ENCODE data around the gene SCG2.

DNA sequence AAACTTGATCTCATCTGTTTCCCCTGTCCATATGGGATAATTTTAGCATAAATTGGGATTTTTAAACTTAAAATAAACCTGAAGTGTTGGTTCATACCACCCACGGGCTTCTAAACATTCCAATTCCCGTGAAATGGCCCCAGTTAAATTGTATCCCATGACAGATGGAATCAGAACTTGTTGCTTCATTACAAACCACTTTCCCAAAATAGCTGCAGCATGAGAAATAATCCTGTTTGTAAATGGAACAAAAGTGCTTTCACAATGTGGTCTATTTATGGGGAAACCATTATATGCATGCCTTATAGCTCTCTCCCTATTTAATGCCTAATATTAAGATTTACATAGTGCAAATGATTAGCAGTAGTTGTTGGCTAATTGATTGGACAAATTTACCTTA is 15.9 kb downstream of the SCG2 start:
- TF ChIP-seq, protein P1, sequence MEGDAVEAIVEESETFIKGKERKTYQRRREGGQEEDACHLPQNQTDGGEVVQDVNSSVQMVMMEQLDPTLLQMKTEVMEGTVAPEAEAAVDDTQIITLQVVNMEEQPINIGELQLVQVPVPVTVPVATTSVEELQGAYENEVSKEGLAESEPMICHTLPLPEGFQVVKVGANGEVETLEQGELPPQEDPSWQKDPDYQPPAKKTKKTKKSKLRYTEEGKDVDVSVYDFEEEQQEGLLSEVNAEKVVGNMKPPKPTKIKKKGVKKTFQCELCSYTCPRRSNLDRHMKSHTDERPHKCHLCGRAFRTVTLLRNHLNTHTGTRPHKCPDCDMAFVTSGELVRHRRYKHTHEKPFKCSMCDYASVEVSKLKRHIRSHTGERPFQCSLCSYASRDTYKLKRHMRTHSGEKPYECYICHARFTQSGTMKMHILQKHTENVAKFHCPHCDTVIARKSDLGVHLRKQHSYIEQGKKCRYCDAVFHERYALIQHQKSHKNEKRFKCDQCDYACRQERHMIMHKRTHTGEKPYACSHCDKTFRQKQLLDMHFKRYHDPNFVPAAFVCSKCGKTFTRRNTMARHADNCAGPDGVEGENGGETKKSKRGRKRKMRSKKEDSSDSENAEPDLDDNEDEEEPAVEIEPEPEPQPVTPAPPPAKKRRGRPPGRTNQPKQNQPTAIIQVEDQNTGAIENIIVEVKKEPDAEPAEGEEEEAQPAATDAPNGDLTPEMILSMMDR (IDR thresholded peaks at IDR 0.05; ENCODE audit: low read depth, low read length, poor library complexity, severe bottlenecking): no peak
- TF ChIP-seq EZH2phosphoT487 (IDR thresholded peaks at IDR 0.05; ENCODE audit: borderline replicate concordance, low read length): no peak
